AG04449 (cell line): ENCODE measurements around the gene PRELID3B.

Experiments
- CTCF ChIA-PET: fragments of 350-600 bp; formaldehyde crosslinking; extraction: SDS; loops from one replicate; lab custom pipeline; 2021; ENCODE audit warnings: antibody characterized with exemption; lab: Yijun Ruan, JAX
- POLR2A ChIA-PET: fragments of 400-600, 350-600 bp; formaldehyde crosslinking; extraction: SDS; loops from one replicate; lab custom pipeline; 2020; ENCODE audit warnings: antibody characterized with exemption, inconsistent platforms; lab: Yijun Ruan, JAX
- DNase-seq: peaks from one replicate; pipeline ENCODE4 v3.0.0-alpha.2; 2010; ENCODE audit warnings: low read depth, low spot score
- H3K4me3 ChIP-seq: 2 replicates; pipeline ENCODE4 v1.5.1; 2011; ENCODE audit warnings: low read depth, mild to moderate bottlenecking, control low read depth, low read length
- TF ChIP-seq, protein P1 (sequence below): IDR thresholded peaks from one replicate; pipeline ENCODE4 v1.5.1; 2011; ENCODE audit warnings: mild to moderate bottlenecking, moderate library complexity, low read length, control low read depth, inconsistent platforms; ENCODE audit not compliant: insufficient read depth; ENCODE audit errors: missing control alignments

PRELID3B gene

DNA sequence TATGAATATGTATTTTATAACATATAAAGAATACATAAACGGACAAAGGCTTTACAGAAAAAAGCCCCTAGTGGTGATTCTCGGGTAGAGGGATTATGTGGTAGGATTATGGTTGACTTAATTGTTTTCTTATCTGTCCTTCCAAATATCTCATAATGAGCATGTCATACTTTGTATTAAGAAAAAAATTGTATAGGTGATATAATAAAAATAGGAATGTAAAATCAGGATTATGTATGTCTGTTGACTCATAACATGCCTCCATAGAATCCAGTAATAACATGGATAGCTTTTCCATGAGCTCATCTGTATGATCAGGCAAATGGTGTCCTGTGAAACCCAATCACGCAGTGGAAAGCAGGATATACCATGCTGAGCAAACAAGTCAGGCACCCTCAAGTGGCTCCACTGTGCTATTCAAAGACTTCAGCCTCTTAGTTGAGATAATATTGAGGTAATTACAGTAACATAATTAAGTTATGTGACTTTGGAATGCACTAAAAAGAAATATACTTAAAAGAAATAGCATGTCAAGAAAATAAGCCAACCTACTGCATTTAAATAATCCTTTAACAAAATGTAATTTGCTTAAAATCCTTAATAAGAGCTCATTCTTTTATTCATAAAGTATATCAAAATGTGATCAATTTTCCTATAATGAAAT is 39.6 kb upstream of the PRELID3B start:
- ChIA-PET CTCF (interaction anchor here (0.9 to 1.3 kb wide), 9 partner anchors 11 to 374 kb away, joined by 3 to 9 read pairs (median 4); no protein-coding TSS in a partner anchor), POLR2A (interaction anchor here (1.0 to 1.9 kb wide), 3 partner anchors 50 to 193 kb away, joined by 3 to 7 read pairs (median 3); partner anchors contain the start of gene ATP5F1E)
- TF ChIP-seq, protein P1, sequence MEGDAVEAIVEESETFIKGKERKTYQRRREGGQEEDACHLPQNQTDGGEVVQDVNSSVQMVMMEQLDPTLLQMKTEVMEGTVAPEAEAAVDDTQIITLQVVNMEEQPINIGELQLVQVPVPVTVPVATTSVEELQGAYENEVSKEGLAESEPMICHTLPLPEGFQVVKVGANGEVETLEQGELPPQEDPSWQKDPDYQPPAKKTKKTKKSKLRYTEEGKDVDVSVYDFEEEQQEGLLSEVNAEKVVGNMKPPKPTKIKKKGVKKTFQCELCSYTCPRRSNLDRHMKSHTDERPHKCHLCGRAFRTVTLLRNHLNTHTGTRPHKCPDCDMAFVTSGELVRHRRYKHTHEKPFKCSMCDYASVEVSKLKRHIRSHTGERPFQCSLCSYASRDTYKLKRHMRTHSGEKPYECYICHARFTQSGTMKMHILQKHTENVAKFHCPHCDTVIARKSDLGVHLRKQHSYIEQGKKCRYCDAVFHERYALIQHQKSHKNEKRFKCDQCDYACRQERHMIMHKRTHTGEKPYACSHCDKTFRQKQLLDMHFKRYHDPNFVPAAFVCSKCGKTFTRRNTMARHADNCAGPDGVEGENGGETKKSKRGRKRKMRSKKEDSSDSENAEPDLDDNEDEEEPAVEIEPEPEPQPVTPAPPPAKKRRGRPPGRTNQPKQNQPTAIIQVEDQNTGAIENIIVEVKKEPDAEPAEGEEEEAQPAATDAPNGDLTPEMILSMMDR, result no peak
- DNase-seq, result peak; percentile 44
- H3K4me3 ChIP-seq, result no peak overlapping the region

DNA sequence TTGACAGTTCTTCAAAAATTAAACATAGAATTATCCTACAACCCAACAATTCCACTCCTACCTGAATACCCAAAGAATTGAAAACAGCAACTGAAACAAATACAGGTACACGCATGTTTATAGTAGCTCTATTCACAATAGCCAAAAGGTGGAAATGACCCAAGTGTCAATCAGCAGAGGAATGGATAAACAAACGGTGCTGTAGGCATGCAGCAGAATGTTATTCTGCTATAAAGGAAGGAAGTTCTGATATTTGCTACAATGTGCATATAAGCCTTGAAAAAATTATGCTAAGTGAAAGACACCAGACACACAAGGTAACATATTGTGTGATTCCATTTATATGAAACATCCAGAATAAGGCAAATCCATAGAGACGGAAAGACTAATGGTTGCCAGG is 38.5 kb upstream of the PRELID3B start:
- ChIA-PET POLR2A (no interaction called here), CTCF (interaction anchor here (1.1 to 1.3 kb wide), 2 partner anchors 10 to 24 kb away, joined by 4 read pairs; no protein-coding TSS in a partner anchor)
- no peak overlapping the region for H3K4me3 ChIP-seq
- TF ChIP-seq, protein P1, result no peak
- no peak for DNase-seq

DNA sequence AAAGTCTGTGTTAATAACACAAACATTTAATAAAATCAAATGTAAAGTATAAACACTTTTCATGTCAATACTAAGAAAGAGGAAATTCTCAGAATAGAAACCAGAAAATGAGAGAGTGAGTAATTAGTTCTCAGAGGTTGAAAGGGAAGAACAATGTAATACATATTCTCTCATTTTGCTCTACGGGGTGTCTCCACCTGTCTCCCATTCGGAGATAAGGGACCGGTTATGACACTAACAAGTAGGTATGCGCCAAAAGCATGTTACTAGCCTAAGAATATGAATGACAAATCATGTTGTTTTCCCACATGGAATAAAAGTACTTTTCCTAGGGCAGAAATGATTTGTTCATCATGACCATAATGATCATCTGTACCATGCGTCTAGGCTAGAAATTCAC is 35.6 kb upstream of the PRELID3B start:
- DNase-seq, result no peak
- CTCF ChIA-PET, result no interaction called here
- POLR2A ChIA-PET, result no interaction called here
- H3K4me3 ChIP-seq, result no peak overlapping the region
- TF ChIP-seq, protein P1, result no peak

DNA sequence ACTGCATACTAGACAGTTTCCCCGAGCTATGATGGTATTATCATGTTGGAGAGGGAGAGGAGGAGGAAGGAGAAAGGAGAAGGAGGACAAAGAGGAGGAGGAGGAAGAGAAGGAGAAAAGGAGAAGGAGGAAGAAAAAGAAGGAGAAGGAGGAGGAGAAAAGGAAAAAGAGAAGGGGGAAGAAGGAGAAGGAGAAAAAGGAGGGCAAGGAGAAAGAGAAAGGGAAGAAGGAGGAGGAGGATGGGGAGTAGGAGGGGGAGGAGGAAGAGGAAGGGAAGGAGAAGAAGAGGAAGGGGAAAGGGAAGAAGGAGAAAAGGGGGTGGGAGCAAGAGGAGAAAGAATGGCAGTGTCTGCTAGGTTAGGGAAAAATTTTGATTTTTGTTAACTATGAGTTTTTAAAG is 35.1 kb upstream of the PRELID3B start:
- H3K4me3 ChIP-seq, result no peak overlapping the region
- CTCF ChIA-PET, result interaction anchor here (0.7 kb wide), 1 partner anchor 9 kb away, joined by 3 read pairs; no protein-coding TSS in a partner anchor
- DNase-seq, result no peak

DNA sequence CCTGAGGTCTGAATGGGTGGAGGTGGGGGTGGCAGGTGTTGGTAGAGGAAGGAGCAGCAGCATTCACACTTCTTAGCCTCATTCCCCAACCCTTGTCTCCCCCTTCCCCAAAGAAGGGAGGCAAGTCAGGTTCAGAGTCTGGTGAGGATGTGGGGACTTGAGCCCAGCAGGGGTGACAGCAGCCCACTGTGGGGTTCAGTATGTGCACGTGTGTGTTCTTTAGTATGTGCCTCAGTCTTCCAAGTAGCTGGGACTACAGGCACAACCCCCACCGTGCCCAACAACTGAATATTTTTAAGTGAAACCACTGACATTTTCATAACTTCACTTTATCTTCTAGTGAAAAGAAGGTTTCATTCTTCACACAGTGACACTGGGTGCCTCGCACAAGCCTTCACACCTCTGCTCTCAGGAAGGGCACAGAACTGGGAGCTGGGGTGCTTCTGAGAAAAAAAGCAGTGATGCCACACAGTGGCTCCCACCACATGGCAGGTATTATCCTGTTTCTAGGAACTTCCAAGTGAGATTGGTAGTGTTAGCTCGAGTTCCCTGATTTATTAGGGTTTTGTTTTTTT is 33.4 kb upstream of the PRELID3B start:
- no peak overlapping the region for H3K4me3 ChIP-seq
- CTCF ChIA-PET, result interaction anchor here (1.0 to 1.2 kb wide), 3 partner anchors 11 to 206 kb away, joined by 3 read pairs; no protein-coding TSS in a partner anchor
- DNase-seq, result no peak
- POLR2A ChIA-PET, result no interaction called here
- TF ChIP-seq, protein P1, result no peak

More for the DNA sequence above, 35.1 kb upstream of the PRELID3B start:
- POLR2A ChIA-PET, result no interaction called here
- TF ChIP-seq, protein P1, result no peak

DNA sequence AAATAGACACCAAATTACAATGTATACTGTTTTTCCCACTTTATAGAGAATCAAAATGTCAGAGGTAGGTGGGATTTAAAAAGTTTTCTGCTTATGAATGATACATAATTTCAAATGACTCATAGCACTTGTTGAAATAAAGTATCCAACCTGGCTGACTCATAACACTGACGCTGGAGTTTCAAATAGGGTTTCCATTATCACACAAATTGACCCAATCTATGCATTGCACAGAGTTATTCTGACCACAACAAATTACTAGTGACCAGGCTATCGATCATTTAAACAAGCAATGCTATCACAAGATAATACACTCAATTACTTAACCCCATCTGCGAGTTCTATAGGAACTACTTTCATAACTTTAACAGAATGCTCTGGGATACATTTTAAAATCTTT is 31.9 kb upstream of the PRELID3B start:
- TF ChIP-seq, protein P1, result no peak
- no peak overlapping the region for H3K4me3 ChIP-seq
- ChIA-PET POLR2A (no interaction called here), CTCF (interaction anchor here (1.0 kb wide), 1 partner anchor 398 kb away, joined by 3 read pairs; no protein-coding TSS in a partner anchor)
- DNase-seq, result no peak
